ENCODE measurements around the gene CHML. TPM values are rescaled to one million over a fixed set of nuclear protein-coding genes. Genes with fewer than 3 reads are reported as not detected.

Gene CHML
- total RNA-seq, 1 experiment from 2014 or later, result 16.9 TPM

DNA sequence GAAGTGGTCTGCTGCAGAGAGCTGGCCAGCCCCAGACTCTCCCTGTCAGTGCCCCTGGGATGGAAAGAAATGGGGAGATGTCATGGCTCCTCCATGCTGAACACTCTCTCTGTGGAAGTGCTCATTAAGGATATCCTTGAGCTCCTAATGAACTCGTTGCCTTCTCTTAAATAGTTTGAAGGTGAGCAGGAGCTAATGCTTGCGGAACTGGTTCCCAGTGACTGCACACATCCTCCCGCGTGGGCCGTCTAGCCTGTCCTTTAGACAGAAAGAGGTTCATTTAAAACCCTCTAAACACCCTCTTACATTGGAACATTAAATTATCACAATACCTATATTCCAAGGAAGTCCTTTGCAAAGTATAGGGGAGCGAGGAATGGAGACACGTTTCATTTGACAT is 6.0 kb upstream of the CHML start:
- DNase-seq (ENCODE audit: low read depth), result no peak

GRCh38 chr1:241645199-241645598 is 5.0 kb upstream of the CHML start:
- DNase-seq (ENCODE audit: low read depth), result no peak

DNA sequence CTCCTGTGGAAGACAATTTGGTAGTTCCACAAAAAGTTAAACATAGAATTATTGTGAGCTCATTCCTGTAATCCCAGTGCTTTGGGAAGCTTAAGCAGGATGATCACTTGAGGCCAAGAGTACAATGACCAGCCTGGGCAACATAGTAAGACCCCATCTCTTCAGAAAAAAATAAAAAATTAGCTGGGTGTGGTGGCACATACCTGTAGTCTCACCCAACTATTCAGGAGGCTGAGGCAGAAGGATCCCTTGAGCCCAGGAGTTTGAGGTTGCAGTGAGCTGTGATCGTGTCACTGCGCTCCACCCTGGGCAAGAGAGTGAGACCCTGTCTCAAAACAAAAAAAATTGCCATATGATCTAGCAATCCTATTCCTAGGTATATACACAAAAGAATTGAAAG is 4.1 kb upstream of the CHML start:
- no peak for DNase-seq (ENCODE audit: low read depth)

GRCh38 chr1:241642593-241642944 is 2.4 kb upstream of the CHML start:
- no peak for DNase-seq (ENCODE audit: low read depth)

- DNase-seq (ENCODE audit: low read depth), result peak; percentile 85
Observed at GRCh38 chr1:241641773-241642592, 1.8 kb upstream of the CHML start.

- peak; percentile 11 for DNase-seq (ENCODE audit: low read depth)
Observed at GRCh38 chr1:241640867-241641622, 876 bp upstream of the CHML start.

DNA sequence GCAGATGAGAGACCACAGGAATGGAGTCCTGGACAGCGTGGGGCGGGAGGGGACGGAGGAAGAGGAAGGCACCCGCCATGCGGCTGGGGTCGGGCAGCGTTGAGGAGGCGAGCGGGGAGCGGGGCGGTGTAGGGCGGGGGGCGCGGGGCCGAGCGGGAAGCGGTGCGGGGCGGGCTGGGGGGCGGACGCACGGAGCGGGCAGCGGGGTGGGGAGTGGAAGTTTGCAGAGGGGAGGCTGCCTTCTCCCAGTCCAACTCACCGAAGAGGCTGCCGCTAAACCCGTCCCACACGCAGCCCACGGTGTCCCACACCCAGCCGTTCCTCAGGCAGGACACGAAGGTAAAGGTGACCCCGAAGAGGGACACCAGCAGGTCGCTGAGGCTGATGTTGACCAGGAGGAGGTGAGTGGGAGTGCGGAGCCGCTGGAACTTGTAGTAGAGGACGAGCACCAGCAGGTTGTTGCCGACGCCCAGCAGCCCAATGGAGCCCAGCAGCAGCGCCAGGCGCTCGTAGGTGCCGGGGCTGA is 483 bp downstream of the CHML start:
- DNase-seq (ENCODE audit: low read depth), result peak; percentile 56

DNA sequence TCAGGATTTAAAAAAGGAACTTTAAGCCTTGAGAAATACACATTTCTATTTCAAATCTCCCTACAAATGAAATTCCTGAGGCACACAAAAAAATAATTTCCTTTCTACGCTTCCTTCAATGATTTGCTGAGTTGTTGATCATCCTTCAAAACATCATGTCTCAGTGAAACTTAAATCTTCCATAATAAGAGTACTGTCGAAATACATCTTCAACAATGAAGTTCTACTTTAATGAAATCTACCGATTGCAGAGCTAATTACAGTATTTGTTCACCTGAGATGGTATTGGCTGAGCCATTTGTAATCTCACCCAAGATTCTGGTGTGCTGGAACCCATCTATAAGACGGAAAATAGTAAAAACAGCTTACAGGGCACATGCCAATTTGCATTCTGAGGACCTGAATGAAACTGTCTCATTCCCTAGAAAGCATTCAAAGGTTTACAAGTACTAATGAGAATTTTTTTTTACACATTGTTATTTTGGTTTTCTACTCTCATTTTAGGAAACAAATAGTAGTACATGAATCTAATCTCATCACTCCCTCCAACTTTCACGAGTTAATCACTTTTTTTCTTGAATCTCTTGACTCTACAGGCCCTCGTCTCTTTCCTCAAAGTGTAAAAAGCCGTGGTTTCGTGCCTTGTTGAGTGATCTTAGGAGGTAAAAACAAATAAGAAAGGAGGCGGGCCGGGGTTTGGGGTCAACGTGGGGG is 1.1 kb downstream of the CHML start:
- DNase-seq (ENCODE audit: low read depth), result peak; percentile 55

GRCh38 chr1:241638099-241638682 is 2.0 kb downstream of the CHML start:
- DNase-seq (ENCODE audit: low read depth), result no peak

GRCh38 chr1:241637604-241638003 is 2.6 kb downstream of the CHML start:
- DNase-seq (ENCODE audit: low read depth), result peak; percentile 35

GRCh38 chr1:241637046-241637590 is 3.1 kb downstream of the CHML start:
- DNase-seq (ENCODE audit: low read depth), result peak; percentile 12

DNA sequence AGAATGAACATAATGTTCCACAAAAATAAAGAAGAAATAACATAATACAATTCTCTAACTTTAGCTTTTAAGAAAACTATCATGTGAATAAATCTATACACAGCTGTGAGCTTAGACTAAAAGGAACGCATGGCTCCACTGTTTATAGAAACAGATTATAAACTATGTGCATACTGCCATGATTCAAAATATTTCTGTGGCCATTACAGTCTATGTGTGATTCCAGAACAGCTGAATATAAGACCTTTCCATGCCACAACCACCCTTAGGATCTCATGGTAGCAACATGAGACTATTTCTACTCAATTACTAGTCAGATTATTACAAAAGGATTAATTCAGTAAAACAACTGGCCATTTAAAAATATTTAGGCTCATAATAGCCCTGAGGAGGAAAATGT is 3.9 kb downstream of the CHML start:
- DNase-seq (ENCODE audit: low read depth), result no peak

DNA sequence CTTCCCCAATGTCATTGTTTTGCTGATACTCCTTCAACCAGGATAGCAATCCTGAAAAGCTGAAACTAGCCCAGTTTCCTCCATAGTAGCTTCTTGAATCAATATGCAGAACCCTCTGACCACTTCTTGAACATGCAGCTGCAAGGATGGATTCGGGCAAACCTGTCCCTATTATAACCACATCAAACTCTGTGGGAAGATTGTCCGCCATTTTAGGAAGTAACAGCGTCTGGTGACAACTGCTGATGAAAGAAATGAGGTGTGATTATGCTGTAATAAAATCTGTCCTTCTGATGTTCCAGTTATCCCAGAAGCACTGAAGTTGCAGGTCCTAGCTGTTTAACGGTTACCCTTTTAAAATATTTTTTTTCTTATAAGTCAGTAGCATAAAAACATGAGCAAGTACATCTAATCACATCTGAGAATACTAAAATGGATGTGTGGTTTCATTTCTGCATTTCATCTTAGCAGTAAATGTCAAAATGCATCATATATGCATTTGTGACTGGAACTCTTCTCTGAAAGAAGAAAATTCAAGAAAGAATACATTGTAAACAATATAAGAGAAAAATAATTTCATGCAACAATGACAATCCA is 4.5 kb downstream of the CHML start:
- no peak for DNase-seq (ENCODE audit: low read depth)

DNA sequence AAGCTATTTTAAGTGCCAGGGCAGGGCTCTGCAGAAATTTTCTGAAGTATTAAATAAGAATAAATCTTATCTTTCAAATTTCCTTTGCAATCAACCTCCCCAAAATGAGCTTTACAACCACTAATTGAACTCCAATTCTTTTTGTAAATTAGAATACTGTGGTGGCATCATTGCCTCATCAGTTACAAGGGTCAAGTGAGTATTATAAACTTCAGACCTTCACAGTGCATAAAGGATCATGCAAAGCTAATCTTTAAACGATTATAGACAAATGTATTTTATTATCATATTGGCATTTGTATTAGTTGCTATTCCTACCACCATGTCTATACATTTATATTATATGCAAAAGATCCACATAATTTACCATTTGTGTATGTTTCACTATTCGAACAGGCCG is 7.2 kb downstream of the CHML start:
- no peak for DNase-seq (ENCODE audit: low read depth)

DNA sequence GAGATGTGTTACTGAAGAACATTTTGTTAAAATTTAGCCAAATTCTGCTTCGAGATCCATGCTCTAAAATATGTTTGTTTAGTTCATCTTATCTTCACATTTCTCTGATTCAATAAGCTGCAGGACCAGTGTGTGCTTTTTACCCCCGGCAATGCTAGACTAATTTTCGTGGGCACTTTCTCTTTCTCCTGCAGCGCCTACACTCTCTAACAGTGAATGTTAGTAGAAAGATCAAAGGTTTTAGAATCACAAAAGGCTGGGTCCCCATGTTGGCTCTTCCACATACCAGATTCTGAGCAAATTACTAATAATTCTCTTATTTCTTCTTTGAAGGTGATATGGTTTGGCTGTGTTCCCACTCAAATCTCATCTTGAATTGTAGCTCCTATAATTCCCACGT is 8.5 kb downstream of the CHML start:
- DNase-seq (ENCODE audit: low read depth), result no peak

GRCh38 chr1:241630899-241631298 is 9.3 kb downstream of the CHML start:
- DNase-seq (ENCODE audit: low read depth), result no peak

GRCh38 chr1:241630476-241630875 is 9.7 kb downstream of the CHML start:
- DNase-seq (ENCODE audit: low read depth), result no peak

DNA sequence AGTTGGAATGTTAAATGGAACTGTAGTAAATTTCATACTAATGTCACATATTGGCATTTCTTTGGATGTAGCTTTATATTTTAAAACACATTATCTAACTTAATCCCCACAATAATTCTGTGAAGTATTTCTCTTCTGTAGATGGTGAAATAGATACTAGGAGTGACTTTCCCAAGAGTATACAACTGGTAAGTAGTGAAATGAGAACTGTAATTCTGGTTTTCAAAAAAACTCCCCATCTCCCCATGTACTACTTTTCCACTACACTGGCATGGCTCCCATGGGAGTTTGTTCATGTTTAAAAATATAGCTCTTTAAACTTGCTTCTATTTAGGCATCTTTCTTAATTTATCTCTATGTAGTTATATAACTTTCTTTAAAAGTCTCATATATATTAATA is 10.2 kb downstream of the CHML start:
- DNase-seq (ENCODE audit: low read depth), result no peak

- peak; percentile 78 for DNase-seq (ENCODE audit: low read depth)
Observed at GRCh38 chr1:241627453-241628259, 12.5 kb downstream of the CHML start.

GRCh38 chr1:241624935-241625334 is 15.2 kb downstream of the CHML start:
- DNase-seq (ENCODE audit: low read depth), result no peak

Measured in M059J (cell line).